ENCODE results near the gene SEMA4B. TPM values are rescaled to one million over a fixed set of nuclear protein-coding genes. Genes with fewer than 3 reads are reported as not detected.
"Not testable (repeated sequence)": the region's sequence is repeated elsewhere in the genome, so short reads cannot be mapped to it uniquely, and the experiment has no call there.

Gene SEMA4B
- total and polyA plus RNA-seq, 8 donors, result 32.5 to 63.9 (median 38.4) TPM

DNA sequence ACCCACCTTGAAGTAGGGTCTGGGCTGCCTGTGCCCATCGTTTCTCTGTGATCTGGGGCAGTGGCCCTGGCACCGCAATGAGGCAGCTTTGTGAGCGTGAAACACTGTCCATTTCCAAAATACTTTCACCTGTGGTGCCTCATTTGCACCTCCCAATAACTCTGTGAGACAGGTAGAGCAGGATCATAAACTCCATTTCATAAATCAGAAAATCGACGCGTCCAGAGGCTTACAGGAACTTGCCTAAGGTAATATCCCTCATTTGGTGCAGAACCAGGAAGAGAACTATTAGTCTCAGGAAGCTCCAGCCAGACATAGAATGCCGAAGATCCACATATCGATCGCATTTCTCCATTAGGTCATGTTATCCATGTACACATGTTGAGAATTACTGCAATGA, 38.2 kb upstream of the SEMA4B start:
- intact Hi-C loops (cut with DNase I), result loop anchor here in 1 of 3 donors (5.0 kb wide), 1 partner anchor 64 kb away; no protein-coding TSS in a partner anchor
- H3K4me3 ChIP-seq, result no peak overlapping the region
- H3K4me1 ChIP-seq, result peaks cover 31 to 41% (median 32%) of the 10 kb centered on the region in 3 donors
- WGBS, 2 donors, result 84 to 85% methylated on average over 9 of the region's 9 CpGs
- H3K36me3 ChIP-seq, result no peaks in the 10 kb centered on the region
- no peak for ATAC-seq
- no peaks in the 10 kb centered on the region for H3K27me3 ChIP-seq
- DNase-seq, result peak in 1 of 6 donors; percentile 13
- no peak overlapping the region for H3K27ac ChIP-seq
- TF ChIP-seq, protein P1, sequence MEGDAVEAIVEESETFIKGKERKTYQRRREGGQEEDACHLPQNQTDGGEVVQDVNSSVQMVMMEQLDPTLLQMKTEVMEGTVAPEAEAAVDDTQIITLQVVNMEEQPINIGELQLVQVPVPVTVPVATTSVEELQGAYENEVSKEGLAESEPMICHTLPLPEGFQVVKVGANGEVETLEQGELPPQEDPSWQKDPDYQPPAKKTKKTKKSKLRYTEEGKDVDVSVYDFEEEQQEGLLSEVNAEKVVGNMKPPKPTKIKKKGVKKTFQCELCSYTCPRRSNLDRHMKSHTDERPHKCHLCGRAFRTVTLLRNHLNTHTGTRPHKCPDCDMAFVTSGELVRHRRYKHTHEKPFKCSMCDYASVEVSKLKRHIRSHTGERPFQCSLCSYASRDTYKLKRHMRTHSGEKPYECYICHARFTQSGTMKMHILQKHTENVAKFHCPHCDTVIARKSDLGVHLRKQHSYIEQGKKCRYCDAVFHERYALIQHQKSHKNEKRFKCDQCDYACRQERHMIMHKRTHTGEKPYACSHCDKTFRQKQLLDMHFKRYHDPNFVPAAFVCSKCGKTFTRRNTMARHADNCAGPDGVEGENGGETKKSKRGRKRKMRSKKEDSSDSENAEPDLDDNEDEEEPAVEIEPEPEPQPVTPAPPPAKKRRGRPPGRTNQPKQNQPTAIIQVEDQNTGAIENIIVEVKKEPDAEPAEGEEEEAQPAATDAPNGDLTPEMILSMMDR (IDR thresholded peaks at IDR 0.05), result no peak
- H3K9me3 ChIP-seq, result no peaks in the 10 kb centered on the region
- FAIRE-seq, result no peak

DNA sequence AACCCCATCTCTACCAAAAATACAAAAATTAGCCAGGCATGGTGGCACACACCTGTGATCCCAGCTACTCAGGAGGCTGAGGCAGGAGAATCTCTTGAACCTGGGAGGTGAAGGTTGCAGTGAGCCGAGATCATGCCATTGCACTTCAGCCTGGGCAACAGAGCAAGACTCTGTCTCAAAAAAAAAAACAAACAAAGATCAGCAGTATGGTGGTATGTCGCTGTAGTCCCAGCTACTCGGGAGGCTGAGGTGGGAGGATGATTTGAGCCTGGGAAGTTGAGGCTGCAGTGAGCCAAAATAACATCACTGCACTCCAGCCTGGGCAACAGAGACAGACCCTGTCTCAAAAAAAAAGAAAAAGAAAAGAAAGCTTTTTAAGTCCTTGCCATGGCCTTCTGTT, 36.9 kb upstream of the SEMA4B start:
- H3K4me3 ChIP-seq, FAIRE-seq, DNase-seq, H3K36me3 ChIP-seq, H3K27me3 ChIP-seq, H3K9me3 ChIP-seq, ATAC-seq: not testable (repeated sequence)
- intact Hi-C loops (cut with DNase I), result loop anchor here in 1 of 3 donors (5.0 kb wide), 1 partner anchor 63 kb away; no protein-coding TSS in a partner anchor
- H3K27ac ChIP-seq, result peak overlapping the region in 1 of 4 donors; percentile 90
- 93 to 100% methylated on average over 3 of the region's 3 CpGs for WGBS, 2 donors
- H3K4me1 ChIP-seq, result peaks cover 18 to 30% (median 22%) of the 10 kb centered on the region in 3 donors

DNA sequence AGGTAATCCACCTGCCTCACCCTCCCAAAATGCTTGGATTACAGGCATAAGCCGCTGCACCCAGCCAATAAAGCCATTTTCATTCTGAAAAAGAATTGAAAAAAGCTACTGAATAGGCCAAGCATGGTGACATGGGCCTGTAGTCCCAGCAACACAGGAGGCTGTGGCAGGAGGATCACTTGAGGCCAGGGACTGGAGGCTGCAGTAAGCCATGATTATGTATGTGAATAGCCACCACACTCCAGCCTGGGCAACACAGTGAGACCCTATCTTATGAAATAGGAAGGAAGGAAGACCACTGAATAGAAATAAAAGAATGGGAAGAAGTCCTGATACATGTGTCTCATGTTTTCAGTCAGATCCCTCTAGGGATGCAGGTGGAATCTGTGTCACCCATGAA, 36.0 kb upstream of the SEMA4B start:
- Histone ChIP-seq H3K4me1 (peaks cover 13 to 21% (median 16%) of the 10 kb centered on the region in 3 donors), H3K9me3 (no peaks in the 10 kb centered on the region), H3K4me3 (no peak overlapping the region), H3K36me3 (no peaks in the 10 kb centered on the region), H3K27ac (peak overlapping the region in 2 of 4 donors; percentile 70 to 90), H3K27me3 (no peaks in the 10 kb centered on the region)
- ATAC-seq (no peak), FAIRE-seq (no peak), DNase-seq (no peak)
- TF ChIP-seq, protein P1 (IDR thresholded peaks at IDR 0.05), result no peak
- intact Hi-C loops (cut with DNase I), result no loop called here
- WGBS, 2 donors, result 93 to 96% methylated on average over 1 of the region's 1 CpG

DNA sequence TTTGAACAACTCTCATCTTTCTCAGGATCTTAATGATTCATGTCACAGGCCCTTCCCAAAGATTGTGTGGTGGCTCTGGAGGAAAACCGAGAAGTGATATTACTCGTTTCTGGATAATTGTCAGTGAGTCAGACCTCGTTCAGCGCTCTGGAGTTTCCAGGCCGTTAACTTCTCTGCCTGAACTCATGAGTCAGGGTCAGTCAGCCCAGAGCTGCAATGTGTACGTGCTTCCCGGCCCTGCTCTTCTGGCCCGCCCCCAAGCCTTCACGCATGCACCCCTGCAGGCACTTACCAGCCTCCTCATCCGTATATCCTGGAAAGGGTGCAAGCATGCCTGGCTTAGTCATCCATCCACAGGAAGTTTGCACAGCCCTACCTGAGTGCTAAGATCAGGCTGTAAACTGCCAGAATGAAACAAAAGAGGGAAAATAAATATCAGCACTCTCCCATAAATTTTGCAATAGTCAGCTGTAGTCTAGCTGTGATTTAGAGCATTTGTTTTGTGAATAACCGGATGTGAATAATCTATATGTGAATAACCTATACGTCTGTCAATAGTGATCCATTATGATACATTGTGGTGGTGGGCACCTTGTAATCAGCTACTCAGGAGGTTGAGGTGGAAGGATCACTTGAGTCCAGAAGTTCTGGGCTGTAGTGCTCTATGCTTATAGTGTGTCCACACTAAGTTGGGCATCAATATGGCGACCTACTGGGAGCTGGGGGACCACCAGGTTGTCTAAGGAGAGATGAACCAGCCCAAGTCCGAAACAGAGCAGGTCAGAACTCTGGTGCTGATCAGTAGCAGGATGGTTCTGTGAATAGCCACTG, 35.3 kb upstream of the SEMA4B start:
- 45% methylated on average over 14 of the region's 14 CpGs for WGBS, 2 donors
- ATAC-seq (peak; percentile 30 to 89 (median 69)), FAIRE-seq (no peak), DNase-seq (peak in 5 of 6 donors; percentile 54 to 91 (median 73))
- no peaks in the 10 kb centered on the region for H3K27me3 ChIP-seq
- H3K4me3 ChIP-seq, result no peak overlapping the region
- no peaks in the 10 kb centered on the region for H3K9me3 ChIP-seq
- H3K4me1 ChIP-seq, result peaks cover 6 to 13% (median 8%) of the 10 kb centered on the region in 3 donors
- intact Hi-C loops (cut with DNase I), result no loop called here
- no peaks in the 10 kb centered on the region for H3K36me3 ChIP-seq
- TF ChIP-seq, protein P1 (IDR thresholded peaks at IDR 0.05), result no peak
- peak overlapping the region in 2 of 4 donors; percentile 70 to 90 for H3K27ac ChIP-seq

DNA sequence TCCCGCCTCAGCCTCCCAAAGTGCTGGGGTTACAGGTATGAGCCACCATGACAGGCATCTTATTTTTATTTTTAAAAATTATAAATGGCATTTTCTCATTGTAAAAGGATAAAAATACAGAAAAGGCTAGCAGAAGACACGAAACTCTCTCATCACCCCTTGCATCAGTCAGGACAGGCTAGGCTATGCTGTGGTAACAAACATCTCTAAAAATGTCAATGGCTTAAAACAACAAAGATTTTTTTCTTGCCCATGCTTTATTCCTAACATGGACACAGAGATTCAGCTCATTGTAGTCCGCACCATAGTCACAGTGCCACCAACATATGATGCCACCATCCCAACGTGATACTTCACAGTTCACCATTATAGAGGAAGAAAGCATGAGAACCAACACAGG, 34.0 kb upstream of the SEMA4B start:
- TF ChIP-seq, protein P1 (IDR thresholded peaks at IDR 0.05), result no peak
- no peak for DNase-seq
- H3K36me3 ChIP-seq, result no peaks in the 10 kb centered on the region
- H3K9me3 ChIP-seq, result no peaks in the 10 kb centered on the region
- 95 to 97% methylated on average over 4 of the region's 4 CpGs for WGBS, 2 donors
- no peak for ATAC-seq
- H3K27ac ChIP-seq, result no peak overlapping the region
- no peak overlapping the region for H3K4me3 ChIP-seq
- H3K4me1 ChIP-seq, result peaks cover 0 to 5% (median 0%) of the 10 kb centered on the region in 3 donors
- H3K27me3 ChIP-seq, result no peaks in the 10 kb centered on the region
- no peak for FAIRE-seq
- intact Hi-C loops (cut with DNase I), result no loop called here
